ENCODE data around the gene NCKAP5.

DNA sequence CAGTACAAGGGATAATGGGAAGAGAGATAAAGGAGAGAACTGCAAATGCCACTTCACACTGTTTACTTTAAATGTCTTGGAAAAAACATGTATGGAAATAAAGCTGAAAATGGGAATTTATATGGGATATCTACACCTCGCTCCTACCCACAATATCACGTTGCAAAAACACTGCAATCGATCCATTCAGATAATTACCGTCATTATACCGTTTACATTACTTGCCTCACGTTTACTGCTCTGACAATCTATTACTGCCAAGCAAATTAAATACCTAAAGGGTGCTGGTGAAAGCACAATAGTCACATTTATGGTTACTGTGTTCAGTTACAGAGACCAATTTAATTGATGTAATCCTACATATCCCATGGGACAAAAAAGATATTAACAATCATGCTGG, 683.6 kb downstream of the NCKAP5 start:
- TF ChIP-seq GABPA (tag; conservative IDR thresholded peaks at IDR 0.05; ENCODE audit: low read depth) (no peak), MXD1 (CRISPR knock-in tag; IDR thresholded peaks at IDR 0.05; ENCODE audit: borderline replicate concordance, poor library complexity, severe bottlenecking) (no peak)

All from K562 (cell line).